CD4-positive, alpha-beta T cell treated with Interferon gamma for 1 hour (primary cell): ENCODE measurements around the gene LRMDA.

ENCODE experiments used
- DNase-seq: peaks from one replicate; pipeline ENCODE4 v3.0.0-alpha.2; 2020

Gene LRMDA

GRCh38 chr10:75977139-75977538 is 545.7 kb downstream of the LRMDA start:
- DNase-seq = no peak

GRCh38 chr10:75978213-75978612 is 546.8 kb downstream of the LRMDA start:
- no peak for DNase-seq

GRCh38 chr10:75980419-75981002 is 549.1 kb downstream of the LRMDA start:
- no peak for DNase-seq

- no peak for DNase-seq
Observed at GRCh38 chr10:75982611-75983369, 551.4 kb downstream of the LRMDA start.

- DNase-seq = no peak
Observed at GRCh38 chr10:75984067-75984466, 552.6 kb downstream of the LRMDA start.

GRCh38 chr10:75987616-75988015 is 556.2 kb downstream of the LRMDA start:
- DNase-seq = no peak

GRCh38 chr10:75994357-75995040 is 563.1 kb downstream of the LRMDA start:
- DNase-seq = no peak

GRCh38 chr10:75995041-75995430 is 563.6 kb downstream of the LRMDA start:
- DNase-seq = no peak

- no peak for DNase-seq
Observed at GRCh38 chr10:75995720-75996119, 564.3 kb downstream of the LRMDA start.

GRCh38 chr10:75999001-75999400 is 567.6 kb downstream of the LRMDA start:
- no peak for DNase-seq

- no peak for DNase-seq
Observed at GRCh38 chr10:75999515-76000209, 568.2 kb downstream of the LRMDA start.

GRCh38 chr10:76000550-76000949 is 569.1 kb downstream of the LRMDA start:
- DNase-seq = no peak

GRCh38 chr10:76001019-76001418 is 569.6 kb downstream of the LRMDA start:
- no peak for DNase-seq

- DNase-seq = no peak
Observed at GRCh38 chr10:76001461-76001860, 570.0 kb downstream of the LRMDA start.

GRCh38 chr10:76002262-76002854 is 570.9 kb downstream of the LRMDA start:
- no peak for DNase-seq

GRCh38 chr10:76007667-76008181 is 576.3 kb downstream of the LRMDA start:
- no peak for DNase-seq

- DNase-seq = no peak
Observed at GRCh38 chr10:76009531-76009930, 578.1 kb downstream of the LRMDA start.

GRCh38 chr10:76010703-76011102 is 579.3 kb downstream of the LRMDA start:
- no peak for DNase-seq

GRCh38 chr10:76012716-76013327 is 581.4 kb downstream of the LRMDA start:
- DNase-seq = no peak

GRCh38 chr10:76015245-76015644 is 583.8 kb downstream of the LRMDA start:
- DNase-seq = no peak

GRCh38 chr10:76017026-76017732 is 585.8 kb downstream of the LRMDA start:
- no peak for DNase-seq
